GM20000 (cell line): ENCODE data around the gene LDB1.
A peak's percentile ranks its signal among the peaks of the same experiment; 100 is the strongest.

Experiments used
- DNase-seq: peaks from one replicate; pipeline ENCODE4 v3.0.0; 2012; ENCODE audit warnings: low spot score
- CTCF ChIP-seq: IDR thresholded peaks from 2 replicates; pipeline ENCODE4 v1.5.1; 2012; ENCODE audit warnings: mild to moderate bottlenecking, control low read depth; ENCODE audit errors: extremely low read depth, missing control alignments

Gene LDB1

DNA sequence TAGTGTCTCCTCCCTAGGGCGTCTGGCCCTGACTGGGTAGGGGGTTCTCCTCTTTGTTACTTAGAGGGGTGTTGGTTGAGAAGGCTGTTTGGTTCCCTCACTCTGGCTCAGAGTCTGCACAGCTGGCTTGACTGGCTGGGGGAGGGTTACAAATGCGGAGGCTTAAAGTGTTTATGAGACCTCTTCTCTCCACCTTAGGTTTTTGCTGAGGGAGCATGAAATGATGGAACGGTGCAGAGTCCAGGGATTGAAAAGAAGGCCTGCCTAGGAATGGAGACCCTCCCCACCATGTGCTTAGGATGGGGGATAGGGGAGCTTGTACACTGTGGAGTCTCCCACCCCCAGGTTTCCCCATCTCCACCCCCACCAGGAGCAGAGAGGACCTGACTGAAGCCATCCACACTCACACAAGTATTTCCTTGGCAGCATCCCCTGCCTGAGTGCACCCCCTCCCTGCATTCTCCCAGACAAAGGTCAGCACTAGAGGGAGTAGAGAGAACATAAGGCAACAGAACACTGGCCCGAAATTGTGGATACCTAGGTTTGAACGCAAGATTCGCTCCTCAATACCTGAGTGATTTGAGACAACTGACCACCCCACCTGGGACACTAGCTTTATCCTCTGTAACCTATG lies 1.7 kb upstream of the LDB1 start:
- no peak for TF ChIP-seq CTCF
- DNase-seq = no peak

DNA sequence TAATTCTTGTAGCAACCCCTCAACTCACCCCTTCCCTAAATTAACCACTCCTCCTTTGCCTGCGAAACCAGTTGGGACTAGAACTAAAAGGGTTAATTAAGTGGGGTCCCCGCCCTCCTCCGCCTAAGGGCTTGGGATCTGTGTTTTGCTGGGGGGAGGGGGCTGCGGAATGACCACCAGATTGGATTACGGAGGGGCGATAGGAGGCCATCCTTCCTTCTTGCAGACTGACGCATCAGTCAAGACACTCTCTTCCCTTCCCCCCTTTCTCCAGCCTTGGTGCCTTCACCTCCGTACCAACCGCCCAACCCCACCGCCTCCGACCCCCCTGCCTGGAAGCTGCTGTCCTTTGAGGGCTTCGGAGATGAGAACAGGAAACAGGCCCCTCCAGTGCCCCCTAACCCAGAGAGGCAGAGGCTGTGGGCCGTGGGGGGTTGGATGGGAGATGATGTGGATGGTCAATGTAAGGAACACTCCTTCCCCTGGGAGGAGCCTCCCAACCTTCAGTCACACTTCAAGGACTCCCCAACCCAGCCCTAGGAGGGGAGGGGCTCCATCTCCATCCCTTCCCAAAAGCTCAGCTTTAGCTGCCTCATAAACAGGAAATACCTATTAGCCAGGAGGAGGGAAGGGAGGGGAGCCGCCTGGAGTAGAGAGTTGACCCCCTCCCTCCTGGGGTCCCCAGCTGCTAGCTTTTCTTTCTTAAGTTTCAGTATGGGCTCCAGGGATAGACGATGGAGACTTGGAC lies 997 bp upstream of the LDB1 start:
- TF ChIP-seq CTCF = no peak
- no peak for DNase-seq

GRCh38 chr10:102119417-102120141 lies 589 bp downstream of the LDB1 start:
- peak; percentile 89 for DNase-seq
- TF ChIP-seq CTCF = no peak

- no peak for TF ChIP-seq CTCF
- no peak for DNase-seq
Measured at GRCh38 chr10:102118867-102119266, 1.3 kb downstream of the LDB1 start.

GRCh38 chr10:102117391-102118159 lies 2.6 kb downstream of the LDB1 start:
- no peak for TF ChIP-seq CTCF
- DNase-seq = no peak

GRCh38 chr10:102116656-102117055 lies 3.5 kb downstream of the LDB1 start:
- no peak for DNase-seq
- TF ChIP-seq CTCF = no peak

GRCh38 chr10:102115775-102116174 lies 4.4 kb downstream of the LDB1 start:
- TF ChIP-seq CTCF = no peak
- no peak for DNase-seq
